ENCODE data around the gene C4orf50. TPM values are rescaled to one million over a fixed set of nuclear protein-coding genes. Genes with fewer than 3 reads are reported as not detected.

The C4orf50 gene
- total RNA-seq, 1 experiment from 2014 or later = 0.17 TPM

DNA sequence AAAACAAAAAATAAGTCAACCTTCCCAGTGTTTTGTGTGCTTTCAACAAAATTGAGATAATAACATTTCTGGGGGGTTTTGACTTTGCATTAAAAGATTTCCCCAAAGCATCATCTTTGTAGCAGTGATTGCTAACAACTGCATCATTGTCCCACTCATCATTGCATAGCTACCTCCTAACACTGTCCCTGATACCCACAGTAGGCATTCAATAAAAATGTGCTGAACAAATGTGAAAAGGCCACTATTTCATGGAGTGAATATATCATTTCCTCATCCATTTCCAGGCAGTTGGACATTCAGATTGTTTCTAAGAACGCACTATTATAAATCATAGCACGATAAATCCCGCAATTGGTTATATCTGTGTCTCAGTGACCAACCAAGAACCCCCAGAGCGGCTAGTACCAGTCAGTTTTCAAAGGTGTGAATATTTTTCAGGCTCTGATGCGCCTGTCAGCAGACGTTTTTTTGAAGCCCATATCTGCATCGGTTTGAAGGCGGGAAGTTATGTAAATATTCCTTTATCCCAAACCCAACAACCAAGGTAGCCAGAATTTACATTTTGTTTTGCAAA, 89.3 kb downstream of the C4orf50 start:
- Histone ChIP-seq H3K79me1 (ENCODE audit: insufficient read depth, low read depth, low read length, poor library complexity, severe bottlenecking) (no peaks in the 10 kb centered on the region), H2AFZ (ENCODE audit: low read length) (no peak overlapping the region), H3K23me2 (ENCODE audit: insufficient read length, low read depth, low read length, poor library complexity, severe bottlenecking) (no peaks in the 10 kb centered on the region), H3K79me2 (ENCODE audit: insufficient read depth, low read length) (no peaks in the 10 kb centered on the region), H3K27ac (ENCODE audit: insufficient read length, low read depth, low read length) (no peak overlapping the region), H2BK120ac (ENCODE audit: low read depth, low read length, poor library complexity, severe bottlenecking) (no peak overlapping the region), H3K4me2 (ENCODE audit: insufficient read depth, insufficient read length, low read length) (no peak overlapping the region), H2AK5ac (ENCODE audit: insufficient read length, low read length) (no peak overlapping the region), H4K20me1 (ENCODE audit: control insufficient read depth, insufficient read depth, insufficient read length) (no peaks in the 10 kb centered on the region), H3K14ac (ENCODE audit: insufficient read depth, low read length) (no peak overlapping the region), H3T11ph (ENCODE audit: low read length) (no peak overlapping the region), H2BK15ac (ENCODE audit: low read depth, low read length) (no peak overlapping the region), H3K23ac (ENCODE audit: insufficient read length, low read depth, low read length) (no peak overlapping the region), H4K5ac (ENCODE audit: insufficient read length, low read depth, low read length) (no peak overlapping the region), H4K8ac (replicated peaks; ENCODE audit: insufficient read length, low read depth, low read length) (no peak overlapping the region), H2BK20ac (ENCODE audit: low read depth, low read length, poor library complexity, severe bottlenecking) (no peak overlapping the region), H3K56ac (ENCODE audit: insufficient read length, low read depth, low read length) (no peak overlapping the region), H3K9me3 (ENCODE audit: control insufficient read depth, low read depth, low read length) (no peaks in the 10 kb centered on the region), H3K18ac (ENCODE audit: insufficient read length, low read depth, low read length) (no peak overlapping the region), H3K9ac (ENCODE audit: extremely low read depth, insufficient read length, low read length) (no peak overlapping the region), H3K27me3 (ENCODE audit: insufficient read depth, low read length) (no peaks in the 10 kb centered on the region), H3K4me1 (ENCODE audit: insufficient read depth, low read length) (peaks cover 3% of the 10 kb centered on the region; the same call in 1 of the 2 replicates), H2BK12ac (ENCODE audit: insufficient read length, low read depth, low read length) (no peak overlapping the region), H3K4ac (ENCODE audit: low read depth, low read length) (no peak overlapping the region), H2BK5ac (ENCODE audit: insufficient read length, low read length) (no peak overlapping the region), H4K91ac (ENCODE audit: insufficient read length, low read depth, low read length) (no peak overlapping the region)
- Mint-ChIP-seq H3K4me3 (no peak overlapping the region), H3K27ac (no peak overlapping the region), H3K4me1 (peaks cover 15 to 23% of the 10 kb centered on the region in 2 experiments), H3K9me3 (no peaks in the 10 kb centered on the region), H3K27me3 (ENCODE audit: low read depth) (peaks cover 33% of the 10 kb centered on the region), H3K36me3 (ENCODE audit: insufficient read depth in 1 of 3, low read depth in 3 of 3) (no peaks in the 10 kb centered on the region)
- no peak for DNase-seq
- TF ChIP-seq, protein P1, sequence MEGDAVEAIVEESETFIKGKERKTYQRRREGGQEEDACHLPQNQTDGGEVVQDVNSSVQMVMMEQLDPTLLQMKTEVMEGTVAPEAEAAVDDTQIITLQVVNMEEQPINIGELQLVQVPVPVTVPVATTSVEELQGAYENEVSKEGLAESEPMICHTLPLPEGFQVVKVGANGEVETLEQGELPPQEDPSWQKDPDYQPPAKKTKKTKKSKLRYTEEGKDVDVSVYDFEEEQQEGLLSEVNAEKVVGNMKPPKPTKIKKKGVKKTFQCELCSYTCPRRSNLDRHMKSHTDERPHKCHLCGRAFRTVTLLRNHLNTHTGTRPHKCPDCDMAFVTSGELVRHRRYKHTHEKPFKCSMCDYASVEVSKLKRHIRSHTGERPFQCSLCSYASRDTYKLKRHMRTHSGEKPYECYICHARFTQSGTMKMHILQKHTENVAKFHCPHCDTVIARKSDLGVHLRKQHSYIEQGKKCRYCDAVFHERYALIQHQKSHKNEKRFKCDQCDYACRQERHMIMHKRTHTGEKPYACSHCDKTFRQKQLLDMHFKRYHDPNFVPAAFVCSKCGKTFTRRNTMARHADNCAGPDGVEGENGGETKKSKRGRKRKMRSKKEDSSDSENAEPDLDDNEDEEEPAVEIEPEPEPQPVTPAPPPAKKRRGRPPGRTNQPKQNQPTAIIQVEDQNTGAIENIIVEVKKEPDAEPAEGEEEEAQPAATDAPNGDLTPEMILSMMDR (conservative IDR thresholded peaks at IDR 0.05) = no peak
- no CpG with 5 or more reads among the region's 8 CpGs for WGBS (ENCODE audit: extremely low coverage, insufficient read length, low lambda C conversion rate)

Measured in H9 (cell line).